Lower leg skin (tissue), 4 donors: Measurements from ENCODE around the gene SATB1. TPM values are rescaled to one million over a fixed set of nuclear protein-coding genes. Genes with fewer than 3 reads are reported as not detected.

Experiments
- DNase-seq, 2 donors: peaks; one replicate each; pipeline ENCODE4 v3.0.0-alpha.2; 2019; ENCODE audit warnings: low spot score in 2 of 2
- H3K4me3 ChIP-seq: fragments of 200-600 bp; sonication (generic); 2 replicates; pipeline ENCODE4 v1.5.1; 2017; ENCODE audit warnings: mild to moderate bottlenecking, low read depth; ENCODE audit not compliant: poor library complexity, severe bottlenecking
- POLR2A ChIP-seq, 2 donors: fragments of 450-650 bp; IDR thresholded peaks; one replicate each; pipeline ENCODE4 v1.6.1; 2016 to 2017; ENCODE audit warnings: antibody characterized with exemption in 2 of 2, mild to moderate bottlenecking in 1 of 2, moderate library complexity in 1 of 2
- WGBS, 2 donors: methylation state at CpG; one replicate each; pipeline ENCODE4 v1.1.5; 2018; 5-methylcytosine and 5-hydroxymethylcytosine counted together
- intact Hi-C: fragments of 100-400 bp; cut with DNase I; formaldehyde crosslinking; loops from one replicate; pipeline ENCODE4 v1.15.0; 2023; ENCODE audit warnings: low total_unique reads
- total RNA-seq, 4 donors: library from RNA; depleted of rRNA; stranded (reverse); fragments of >200 nt; gene quantifications; one replicate each; pipeline ENCODE4 v1.1.0, GENCODE V29; 2016
- TF ChIP-seq, protein P1 (sequence below), 3 donors: fragments of 450-650 bp; IDR thresholded peaks; one replicate each; pipeline ENCODE4 v1.5.1; 2016; ENCODE audit warnings: antibody characterized with exemption in 3 of 3, mild to moderate bottlenecking in 3 of 3, moderate library complexity in 2 of 3

Gene SATB1
- total RNA-seq, 4 donors from 2014 or later = 16.9 to 33.8 (median 25.7) TPM

DNA sequence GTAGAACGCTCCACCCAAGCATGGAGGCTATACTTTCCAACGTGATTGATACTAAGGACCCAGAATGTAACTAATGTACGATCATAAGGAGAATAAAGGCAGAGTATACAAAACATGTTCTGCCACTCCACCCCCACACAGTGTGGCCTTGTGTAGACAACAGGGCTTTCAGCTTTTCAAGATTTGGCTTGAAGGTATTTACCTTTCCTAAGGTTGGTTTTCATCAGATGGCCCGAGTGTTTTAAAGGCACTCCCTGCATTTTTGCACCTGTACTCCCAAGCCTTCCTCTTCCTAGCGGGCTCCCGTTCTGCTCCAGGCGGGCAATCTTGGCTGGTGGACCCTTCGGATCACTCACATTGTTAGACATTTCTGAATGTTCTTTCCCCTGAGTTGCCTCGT lies 4.6 kb downstream of the SATB1 start:
- intact Hi-C loops = no loop called here
- no peak for DNase-seq
- WGBS, 2 donors = 87 to 92% methylated on average over 9 of the region's 9 CpGs
- H3K4me3 ChIP-seq = no peak overlapping the region
- no peak for TF ChIP-seq POLR2A (IDR thresholded peaks at IDR 0.05)
- TF ChIP-seq, protein P1, sequence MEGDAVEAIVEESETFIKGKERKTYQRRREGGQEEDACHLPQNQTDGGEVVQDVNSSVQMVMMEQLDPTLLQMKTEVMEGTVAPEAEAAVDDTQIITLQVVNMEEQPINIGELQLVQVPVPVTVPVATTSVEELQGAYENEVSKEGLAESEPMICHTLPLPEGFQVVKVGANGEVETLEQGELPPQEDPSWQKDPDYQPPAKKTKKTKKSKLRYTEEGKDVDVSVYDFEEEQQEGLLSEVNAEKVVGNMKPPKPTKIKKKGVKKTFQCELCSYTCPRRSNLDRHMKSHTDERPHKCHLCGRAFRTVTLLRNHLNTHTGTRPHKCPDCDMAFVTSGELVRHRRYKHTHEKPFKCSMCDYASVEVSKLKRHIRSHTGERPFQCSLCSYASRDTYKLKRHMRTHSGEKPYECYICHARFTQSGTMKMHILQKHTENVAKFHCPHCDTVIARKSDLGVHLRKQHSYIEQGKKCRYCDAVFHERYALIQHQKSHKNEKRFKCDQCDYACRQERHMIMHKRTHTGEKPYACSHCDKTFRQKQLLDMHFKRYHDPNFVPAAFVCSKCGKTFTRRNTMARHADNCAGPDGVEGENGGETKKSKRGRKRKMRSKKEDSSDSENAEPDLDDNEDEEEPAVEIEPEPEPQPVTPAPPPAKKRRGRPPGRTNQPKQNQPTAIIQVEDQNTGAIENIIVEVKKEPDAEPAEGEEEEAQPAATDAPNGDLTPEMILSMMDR (IDR thresholded peaks at IDR 0.05) = no peak

DNA sequence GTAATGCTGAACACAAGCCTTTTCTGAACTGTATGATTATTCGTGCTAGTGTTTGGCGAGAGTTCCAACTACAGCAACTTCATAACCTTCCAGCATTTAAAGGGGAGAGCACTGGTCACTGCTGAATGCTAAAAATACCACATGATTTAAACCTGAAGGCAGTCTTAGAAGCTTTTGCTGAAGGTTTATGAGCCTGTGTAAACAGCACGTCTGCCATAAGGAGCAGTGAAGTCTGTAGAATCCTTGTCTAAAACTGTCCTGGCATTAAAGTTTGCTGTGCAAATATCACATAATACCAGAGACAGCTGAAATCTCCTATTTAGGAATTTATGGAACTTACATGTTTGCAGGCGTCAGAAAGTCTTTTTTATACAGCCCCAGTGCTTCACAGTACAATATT lies 5.9 kb downstream of the SATB1 start:
- H3K4me3 ChIP-seq = no peak overlapping the region
- WGBS, 2 donors = 72 to 77% methylated on average over 4 of the region's 4 CpGs
- DNase-seq = no peak
- intact Hi-C loops = no loop called here
- no peak for TF ChIP-seq POLR2A (IDR thresholded peaks at IDR 0.05)
- TF ChIP-seq, protein P1 (IDR thresholded peaks at IDR 0.05) = no peak

DNA sequence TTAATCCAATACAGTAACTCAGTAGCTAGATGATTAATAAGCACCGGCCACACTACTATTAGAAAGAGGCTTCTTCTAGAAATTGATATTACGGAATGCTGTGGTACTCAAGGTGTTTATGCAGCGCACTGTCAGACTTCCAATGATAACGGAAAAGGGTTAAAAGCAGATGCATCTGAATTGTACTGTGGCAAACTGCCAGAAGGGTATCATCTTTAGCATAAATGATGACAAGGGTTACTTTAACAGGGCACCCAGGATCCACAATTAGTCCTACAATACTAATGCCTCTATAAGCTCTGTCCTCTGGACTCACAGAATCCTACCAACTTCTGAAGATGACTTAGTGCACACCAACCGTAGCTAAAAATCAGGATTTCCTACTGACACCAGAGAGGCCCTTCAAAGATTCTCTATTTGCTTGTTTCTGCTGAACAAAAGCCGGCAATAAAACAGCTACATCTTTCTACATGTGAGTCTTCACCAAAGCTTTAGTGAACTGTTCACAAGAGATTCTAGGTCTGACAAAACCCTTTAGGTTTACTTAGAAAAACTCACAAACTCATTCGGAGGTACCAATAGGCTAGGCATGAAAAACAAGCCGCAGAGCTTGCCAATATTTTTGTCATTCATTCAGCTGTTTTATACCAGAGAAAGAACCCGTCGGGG lies 7.1 kb downstream of the SATB1 start:
- DNase-seq = no peak
- H3K4me3 ChIP-seq = no peak overlapping the region
- WGBS, 2 donors = 91 to 93% methylated on average over 10 of the region's 10 CpGs
- TF ChIP-seq POLR2A (IDR thresholded peaks at IDR 0.05) = no peak
- TF ChIP-seq, protein P1 (IDR thresholded peaks at IDR 0.05) = no peak
- intact Hi-C loops = no loop called here

DNA sequence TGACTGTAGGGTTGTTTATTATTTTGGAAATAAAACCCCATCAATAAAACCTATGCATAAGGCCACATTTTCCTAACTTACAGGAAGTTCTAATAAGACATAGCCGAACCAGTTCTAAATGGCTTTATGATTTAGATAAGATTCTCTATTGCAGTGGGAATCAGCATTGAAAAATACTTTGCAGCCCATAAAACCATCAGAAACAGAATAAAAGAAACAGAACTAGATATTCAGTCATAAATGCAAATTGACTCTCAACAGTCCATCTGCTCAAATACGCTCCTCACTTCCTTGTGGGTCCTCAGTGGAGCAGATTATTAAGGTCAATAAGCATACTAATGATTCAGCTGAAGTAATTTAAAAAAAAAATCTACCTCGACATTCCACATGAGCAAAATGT lies 8.8 kb downstream of the SATB1 start:
- intact Hi-C loops = no loop called here
- WGBS, 2 donors = 79 to 90% methylated on average over 3 of the region's 3 CpGs
- DNase-seq = no peak
- TF ChIP-seq, protein P1 (IDR thresholded peaks at IDR 0.05) = no peak
- TF ChIP-seq POLR2A (IDR thresholded peaks at IDR 0.05) = no peak
- no peak overlapping the region for H3K4me3 ChIP-seq

DNA sequence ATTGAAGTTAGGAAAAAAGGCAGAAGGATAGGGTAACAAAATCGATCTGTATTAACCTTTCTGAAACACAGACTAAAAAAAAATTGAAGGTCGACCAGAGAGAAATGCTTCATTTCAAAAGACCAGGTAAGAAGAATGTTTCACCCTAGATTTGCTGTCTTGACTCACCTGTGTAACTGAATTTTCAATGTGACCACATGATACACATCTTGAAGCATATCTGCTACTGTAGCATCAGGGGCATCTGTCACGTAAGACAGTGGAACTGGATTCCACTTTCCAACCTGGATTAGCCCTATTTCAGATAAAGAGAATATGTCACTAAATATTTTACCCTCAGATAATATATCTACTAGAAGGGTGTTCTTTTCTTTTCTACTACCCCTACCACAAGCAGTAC lies 9.3 kb downstream of the SATB1 start:
- H3K4me3 ChIP-seq = no peak overlapping the region
- DNase-seq = no peak
- WGBS, 2 donors = 89 to 91% methylated on average over 3 of the region's 3 CpGs
- TF ChIP-seq, protein P1 (IDR thresholded peaks at IDR 0.05) = no peak
- no peak for TF ChIP-seq POLR2A (IDR thresholded peaks at IDR 0.05)
- intact Hi-C loops = no loop called here

DNA sequence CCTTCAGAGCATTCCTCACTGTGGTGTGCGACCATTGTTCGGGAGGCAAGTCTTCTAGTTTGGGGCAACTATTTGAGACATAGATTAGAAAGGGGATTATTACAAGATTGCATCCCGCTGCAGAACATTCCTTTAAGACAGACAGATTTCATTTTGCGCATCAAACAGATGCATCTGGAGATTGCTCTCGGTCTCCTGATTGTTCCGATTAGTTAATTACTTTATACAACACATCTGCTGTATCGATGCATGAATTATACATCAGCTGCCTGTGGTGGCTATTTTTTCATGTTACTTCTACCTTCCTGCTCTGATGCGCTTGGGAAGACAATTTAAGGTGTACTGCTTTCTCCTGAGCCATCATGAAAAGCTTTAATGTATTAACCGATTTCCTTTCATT lies 10.0 kb downstream of the SATB1 start:
- no peak for TF ChIP-seq POLR2A (IDR thresholded peaks at IDR 0.05)
- TF ChIP-seq, protein P1 (IDR thresholded peaks at IDR 0.05) = no peak
- 94 to 97% methylated on average over 9 of the region's 9 CpGs for WGBS, 2 donors
- intact Hi-C loops = no loop called here
- DNase-seq = no peak
- H3K4me3 ChIP-seq = no peak overlapping the region
